Bronchial epithelial cell (primary cell): ENCODE data around the gene MAEA. TPM values are rescaled to one million over a fixed set of nuclear protein-coding genes. Genes with fewer than 3 reads are reported as not detected.
A peak's percentile ranks its signal among the peaks of the same experiment; 100 is the strongest.

Experiments used
- DNase-seq: peaks from one replicate; pipeline ENCODE4 v3.0.0-alpha.2; 2010; ENCODE audit warnings: low read depth
- FAIRE-seq: peaks from 2 replicates; lab custom pipeline; 2011; peaks lifted over from hg19 to GRCh38; lab: Jason Lieb, UNC
- H3K27me3 ChIP-seq: 2 replicates; pipeline ENCODE4 v1.5.1; 2011; ENCODE audit warnings: low read length; ENCODE audit not compliant: control insufficient read depth, insufficient read depth
- H3K36me3 ChIP-seq: 2 replicates; pipeline ENCODE4 v1.5.1; 2011; ENCODE audit warnings: low read length; ENCODE audit not compliant: control insufficient read depth, insufficient read depth
- H3K4me3 ChIP-seq: 2 replicates; pipeline ENCODE4 v1.5.1; 2011; ENCODE audit warnings: mild to moderate bottlenecking, low read depth, low read length, control low read depth
- total RNA-seq: library from RNA; depleted of rRNA; stranded (reverse); fragments of >200 nt; gene quantifications from 2 replicates; pipeline ENCODE4 v1.2.1, GENCODE V29; 2014
- TF ChIP-seq, protein P1 (sequence below): IDR thresholded peaks from 2 replicates; pipeline ENCODE4 v1.5.1; 2011; ENCODE audit warnings: mild to moderate bottlenecking, moderate library complexity, low read length, control low read depth, inconsistent platforms; ENCODE audit not compliant: insufficient read depth, severe bottlenecking

The MAEA gene
- total RNA-seq, 1 donor from 2014 or later: 46.1 TPM

DNA sequence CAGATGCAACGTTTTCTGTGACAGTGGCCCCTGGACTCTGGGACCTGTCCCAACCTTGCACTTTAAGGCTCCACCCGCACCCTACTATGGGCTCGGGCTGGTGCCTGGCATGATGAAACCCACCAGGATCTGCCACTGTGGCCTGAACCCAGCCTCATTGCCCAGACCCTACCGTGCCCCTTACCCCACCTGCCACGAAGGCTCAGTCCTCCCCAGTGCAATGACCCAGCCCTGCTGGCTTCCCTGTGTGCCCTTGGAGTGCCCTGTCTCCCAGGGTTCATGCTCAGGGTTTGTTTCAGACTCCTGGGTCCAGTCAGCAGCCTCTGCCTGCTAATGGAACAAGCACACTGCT is 60.5 kb downstream of the MAEA start:
- TF ChIP-seq, protein P1, sequence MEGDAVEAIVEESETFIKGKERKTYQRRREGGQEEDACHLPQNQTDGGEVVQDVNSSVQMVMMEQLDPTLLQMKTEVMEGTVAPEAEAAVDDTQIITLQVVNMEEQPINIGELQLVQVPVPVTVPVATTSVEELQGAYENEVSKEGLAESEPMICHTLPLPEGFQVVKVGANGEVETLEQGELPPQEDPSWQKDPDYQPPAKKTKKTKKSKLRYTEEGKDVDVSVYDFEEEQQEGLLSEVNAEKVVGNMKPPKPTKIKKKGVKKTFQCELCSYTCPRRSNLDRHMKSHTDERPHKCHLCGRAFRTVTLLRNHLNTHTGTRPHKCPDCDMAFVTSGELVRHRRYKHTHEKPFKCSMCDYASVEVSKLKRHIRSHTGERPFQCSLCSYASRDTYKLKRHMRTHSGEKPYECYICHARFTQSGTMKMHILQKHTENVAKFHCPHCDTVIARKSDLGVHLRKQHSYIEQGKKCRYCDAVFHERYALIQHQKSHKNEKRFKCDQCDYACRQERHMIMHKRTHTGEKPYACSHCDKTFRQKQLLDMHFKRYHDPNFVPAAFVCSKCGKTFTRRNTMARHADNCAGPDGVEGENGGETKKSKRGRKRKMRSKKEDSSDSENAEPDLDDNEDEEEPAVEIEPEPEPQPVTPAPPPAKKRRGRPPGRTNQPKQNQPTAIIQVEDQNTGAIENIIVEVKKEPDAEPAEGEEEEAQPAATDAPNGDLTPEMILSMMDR: no peak
- DNase-seq: no peak
- peak; percentile 23 for FAIRE-seq
- no peaks in the 10 kb centered on the region for H3K27me3 ChIP-seq
- H3K4me3 ChIP-seq: no peak overlapping the region
- peaks cover 18% of the 10 kb centered on the region for H3K36me3 ChIP-seq

DNA sequence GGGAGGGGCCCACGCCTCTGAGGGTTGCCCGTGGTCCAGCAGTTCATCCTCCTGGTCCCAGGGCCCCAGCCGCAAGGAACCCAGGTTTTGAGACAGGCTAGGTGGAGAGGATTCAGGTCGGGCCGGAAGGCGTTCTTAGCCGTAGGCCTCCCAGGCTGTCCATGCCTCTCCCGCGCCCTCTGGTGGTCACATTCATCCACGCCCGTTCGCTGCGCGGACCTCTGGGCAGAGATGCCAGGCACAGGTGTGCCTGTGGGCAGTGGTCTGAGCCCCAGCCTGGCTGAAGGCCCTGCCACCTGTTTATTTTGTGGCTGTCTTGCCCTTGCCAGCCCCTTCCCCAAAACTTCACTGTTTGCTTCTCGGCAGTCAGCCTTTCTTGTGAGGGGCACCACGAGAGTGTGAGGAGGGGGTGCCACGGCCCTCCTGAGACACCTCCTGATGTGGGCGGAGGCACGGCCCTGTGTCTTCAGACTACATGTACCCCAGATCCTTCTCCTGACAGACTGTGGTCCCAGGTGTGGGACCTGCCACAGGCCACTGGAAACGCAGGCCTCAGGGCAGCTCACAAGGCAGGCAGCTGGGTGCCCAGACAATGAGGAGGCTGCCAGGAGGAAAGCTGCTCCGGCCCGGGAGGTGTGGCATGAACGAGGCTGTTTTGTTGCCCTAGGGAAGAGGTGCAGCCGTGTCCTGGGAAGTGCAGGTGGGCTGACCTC is 62.3 kb downstream of the MAEA start:
- FAIRE-seq: no peak
- TF ChIP-seq, protein P1: peak; percentile 99
- H3K36me3 ChIP-seq: peaks cover 24% of the 10 kb centered on the region
- no peak overlapping the region for H3K4me3 ChIP-seq
- no peaks in the 10 kb centered on the region for H3K27me3 ChIP-seq
- peak; percentile 55 for DNase-seq

GRCh38 chr4:1352567-1352900 is 62.8 kb downstream of the MAEA start:
- TF ChIP-seq, protein P1: no peak
- Histone ChIP-seq H3K27me3 (no peaks in the 10 kb centered on the region), H3K36me3 (peaks cover 26% of the 10 kb centered on the region), H3K4me3 (no peak overlapping the region)
- DNase-seq: no peak
- no peak for FAIRE-seq

GRCh38 chr4:1353186-1354055 is 63.7 kb downstream of the MAEA start:
- TF ChIP-seq, protein P1: no peak
- Histone ChIP-seq H3K27me3 (no peaks in the 10 kb centered on the region), H3K4me3 (no peak overlapping the region), H3K36me3 (peaks cover 26% of the 10 kb centered on the region)
- FAIRE-seq (no peak), DNase-seq (no peak)

DNA sequence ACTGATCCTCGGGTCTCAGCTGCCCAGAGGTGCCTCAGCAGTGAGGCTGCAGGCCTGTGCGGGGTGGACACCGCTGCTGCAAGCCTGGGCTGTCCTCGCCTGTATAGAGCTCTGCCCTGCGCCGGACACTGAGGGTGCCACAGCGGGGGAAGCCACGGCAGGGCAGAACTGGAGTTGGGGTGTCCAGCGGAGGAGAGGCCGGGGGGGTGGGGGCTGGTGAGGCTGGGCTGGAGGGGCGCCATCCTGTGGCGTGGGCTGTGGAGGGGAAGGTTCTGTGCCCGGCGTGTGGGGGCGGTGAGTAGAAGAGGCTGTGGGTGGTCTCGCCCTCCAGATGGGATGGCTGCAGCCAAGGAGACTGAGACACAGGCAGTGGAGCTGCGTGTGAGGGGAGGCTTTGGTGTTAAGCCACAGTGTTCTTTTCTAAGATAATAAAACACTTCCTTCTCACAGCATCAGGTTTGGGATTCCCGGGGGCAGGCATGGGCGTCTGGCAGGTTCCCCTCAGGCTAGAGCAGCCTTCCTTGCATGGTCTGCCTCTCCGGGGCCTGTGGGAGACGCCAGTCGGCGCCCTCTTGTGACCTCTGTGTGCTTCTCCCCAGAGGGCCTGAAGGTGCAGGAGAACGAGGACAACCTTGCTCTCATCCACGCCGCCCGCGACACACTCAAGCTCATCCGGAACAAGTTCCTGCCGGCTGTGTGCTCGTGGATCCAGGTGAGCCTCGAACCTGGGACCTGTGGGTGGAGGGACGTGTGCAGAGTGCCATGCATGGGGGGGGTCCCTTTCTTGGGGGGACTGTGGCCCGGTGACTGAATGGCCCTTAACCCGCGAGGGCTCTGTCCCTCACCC is 64.7 kb downstream of the MAEA start:
- DNase-seq (no peak), FAIRE-seq (no peak)
- TF ChIP-seq, protein P1: no peak
- H3K36me3 ChIP-seq: peaks cover 25% of the 10 kb centered on the region
- no peak overlapping the region for H3K4me3 ChIP-seq
- H3K27me3 ChIP-seq: no peaks in the 10 kb centered on the region
